K562 (cell line): ENCODE measurements around the gene UBXN10. TPM values are rescaled to one million over a fixed set of nuclear protein-coding genes. Genes with fewer than 3 reads are reported as not detected.

Experiments used
- ATAC-seq: fragments of 200-7000 bp; cut with Tn5 transposase; 3 replicates; pipeline ENCODE4 v1.9.1; 2020; ENCODE audit warnings: moderate library complexity
- BruUV-seq: library from RNA; stranded (reverse); fragments of 400-500 nt; replicated peaks from 2 replicates; lab custom pipeline; 2021; lab: Mats Ljungman, UMichigan
- CTCF ChIA-PET: fragments of 300-600 bp; formaldehyde crosslinking; extraction: SDS; loops from one replicate; lab custom pipeline; 2021; ENCODE audit warnings: low intra/inter-chr PET ratio; lab: Yijun Ruan, JAX
- POLR2A ChIA-PET: fragments of 300-600, 350-650 bp; sonication (Branson Sonifier 250); formaldehyde crosslinking; extraction: SDS; loops from one replicate; lab custom pipeline; 2021; ENCODE audit warnings: antibody characterized with exemption, inconsistent platforms; lab: Yijun Ruan, JAX
- DNase-seq, 4 experiments: peaks; one replicate each; pipeline versions ENCODE4 v3.0.0 to v3.0.0-alpha.2; 2011 to 2018; ENCODE audit warnings: low spot score in 3 of 4, mixed read lengths in 3 of 4; ENCODE audit errors: extremely low read depth in 1 of 4
- FAIRE-seq: peaks from 2 replicates; lab custom pipeline; 2011; peaks lifted over from hg19 to GRCh38; lab: Jason Lieb, UNC
- H2AFZ ChIP-seq: 2 replicates; pipeline ENCODE4 v1.6.0; 2011; ENCODE audit warnings: low read depth, low read length, control low read depth, inconsistent platforms
- H3K27ac ChIP-seq: fragments of 200-600 bp; 3 replicates; pipeline ENCODE4 v1.8.0; 2011; ENCODE audit warnings: low read depth, mild to moderate bottlenecking, control low read depth, inconsistent platforms, low read length, moderate library complexity, mixed read lengths; ENCODE audit errors: extremely low read depth
- H3K27me3 ChIP-seq, 2 experiments: fragments of 300-600 bp in 1 of 2; 2 replicates in 1 of 2; 3 replicates in 1 of 2; pipeline versions ENCODE4 v1.6.0 to v1.8.0; 2011; ENCODE audit warnings: inconsistent platforms in 2 of 2, low read length in 2 of 2, mild to moderate bottlenecking in 1 of 2, mixed read lengths in 1 of 2, moderate library complexity in 1 of 2; ENCODE audit not compliant: control insufficient read depth in 2 of 2, insufficient read depth in 2 of 2
- H3K36me3 ChIP-seq: fragments of 300-600 bp; 3 replicates; pipeline ENCODE4 v1.8.0; 2011; ENCODE audit warnings: mild to moderate bottlenecking, low read length, inconsistent platforms; ENCODE audit not compliant: control insufficient read depth, insufficient read depth
- H3K4me1 ChIP-seq, 2 experiments: fragments of 200-600 bp in 1 of 2; replicated peaks in 1 of 2; 2 replicates in 1 of 2; 3 replicates in 1 of 2; pipeline versions ENCODE4 v1.5.1 to v1.8.0; 2011; ENCODE audit warnings: inconsistent platforms in 2 of 2, low read length in 2 of 2, mild to moderate bottlenecking in 1 of 2, mixed read lengths in 1 of 2, moderate library complexity in 1 of 2; ENCODE audit not compliant: control insufficient read depth in 2 of 2, insufficient read depth in 2 of 2
- H3K4me2 ChIP-seq: 2 replicates; pipeline ENCODE4 v1.6.1; 2011; ENCODE audit warnings: low read length, control low read depth, inconsistent platforms, mixed read lengths; ENCODE audit not compliant: insufficient read depth
- H3K4me3 ChIP-seq: fragments of 200-600 bp; sonication (generic), shearing (Covaris generic); 2 replicates; pipeline ENCODE4 v1.5.1; 2016; ENCODE audit warnings: control low read depth, inconsistent platforms
- H3K79me2 ChIP-seq: fragments of 200-600 bp; 3 replicates; pipeline ENCODE4 v1.8.0; 2011; ENCODE audit warnings: low read length, inconsistent platforms; ENCODE audit not compliant: control insufficient read depth, insufficient read depth
- H3K9ac ChIP-seq, 2 experiments: 2 replicates each; pipeline versions ENCODE4 v1.6.0 to v1.6.1; 2011; ENCODE audit warnings: low read depth in 2 of 2, low read length in 2 of 2, control low read depth in 1 of 2, inconsistent platforms in 1 of 2, mild to moderate bottlenecking in 1 of 2, mixed read lengths in 1 of 2; ENCODE audit not compliant: insufficient read depth in 1 of 2
- H3K9me1 ChIP-seq: one replicate; pipeline ENCODE4 v1.6.0; 2011; ENCODE audit warnings: inconsistent platforms, mild to moderate bottlenecking, low read length, moderate library complexity; ENCODE audit not compliant: control insufficient read depth, insufficient read depth
- H3K9me3 ChIP-seq: replicated peaks from 2 replicates; pipeline ENCODE4 v1.5.1; 2011; ENCODE audit warnings: low read depth, low read length, inconsistent platforms; ENCODE audit not compliant: control insufficient read depth, insufficient read depth
- H4K20me1 ChIP-seq: replicated peaks from 2 replicates; pipeline ENCODE4 v1.6.1; 2011; ENCODE audit warnings: low read length, inconsistent platforms, mixed read lengths; ENCODE audit not compliant: control insufficient read depth, insufficient read depth
- BMI1 ChIP-seq: fragments of 150-350 bp; IDR thresholded peaks from 2 replicates; pipeline ENCODE4 v1.6.1; 2014; ENCODE audit warnings: low read length
- CEBPB ChIP-seq: fragments of 450-650 bp; IDR thresholded peaks from 2 replicates; pipeline ENCODE4 v1.6.1; 2016; ENCODE audit warnings: missing genetic modification characterization, missing compliant biosample characterization
- IRF2 ChIP-seq: sonication (generic); formaldehyde crosslinking; IDR thresholded peaks from 2 replicates; pipeline ENCODE4 v1.8.1; 2022; ENCODE audit warnings: mild to moderate bottlenecking, missing genetic modification reagents
- ZNF316 ChIP-seq: fragments of 450-650 bp; IDR thresholded peaks from 2 replicates; pipeline ENCODE4 v1.6.1; 2016
- ZNF589 ChIP-seq: fragments of 200-800 bp; sonication (Bioruptor generic); IDR thresholded peaks from 2 replicates; pipeline ENCODE4 v1.6.1; 2016; ENCODE audit warnings: low read depth, missing genetic modification characterization, missing compliant biosample characterization
- WGBS: fragments of 100-300 bp; shearing (Covaris generic); methylation state at CpG from one replicate; pipeline ENCODE4 v1.1.6; 2016; ENCODE audit warnings: low coverage, mixed read lengths; ENCODE audit not compliant: insufficient coverage; ENCODE audit errors: missing lambda C conversion rate; 5-methylcytosine and 5-hydroxymethylcytosine counted together
- in situ Hi-C: fragments of 300-500 bp; cut with MboI; formaldehyde crosslinking; loops from 4 replicates; pipeline ENCODE4 v1.15.0; 2018; ENCODE audit warnings: inconsistent platforms, mixed read lengths
- intact Hi-C: fragments of 100-400 bp; cut with micrococcal nuclease; formaldehyde crosslinking; loops from 2 replicates; pipeline ENCODE4 v1.14.2; 2022
- polyA plus RNA-seq, 8 experiments: library from polyadenylated mRNA; depleted of rRNA in 4 of 8; stranded (reverse) in 5 of 8; unstranded in 3 of 8; fragments of >200 nt; fragmentation: Nextera tagmentation in 2 of 8; fragmentation: Illumina TruSeq in 1 of 8; extraction: Ambion mirVana in 2 of 8; extraction: Trizol in 1 of 8; gene quantifications; 2 replicates each; pipeline versions ENCODE4 v1.2.1 to v1.2.3, GENCODE V29; 2011 to 2014; ENCODE audit warnings: inconsistent platforms in 1 of 8, missing spikeins in 1 of 8
- total RNA-seq, 7 experiments: library from RNA; depleted of rRNA in 6 of 7; stranded (reverse); fragments of >200 nt in 6 of 7; fragmentation: Illumina TruSeq in 2 of 7; extraction: Trizol in 2 of 7; gene quantifications; 2 replicates each; pipeline versions ENCODE4 v1.2.1 to v1.2.3, GENCODE V29; 2011 to 2021; ENCODE audit warnings: low replicate concordance in 1 of 7
- TF ChIP-seq, protein P1 (sequence below): fragments of 250-450 bp; sonication (Bioruptor Pico); IDR thresholded peaks from 2 replicates; pipeline ENCODE4 v1.4.0; 2020; ENCODE audit warnings: mild to moderate bottlenecking
- TF ChIP-seq, protein P2 (sequence below): fragments of 450-650 bp; formaldehyde crosslinking; IDR thresholded peaks from 2 replicates; pipeline ENCODE4 v1.4.0; 2020; ENCODE audit warnings: mild to moderate bottlenecking, moderate library complexity
- TF ChIP-seq, protein P3 (sequence below): sonication (generic); formaldehyde crosslinking; IDR thresholded peaks from 2 replicates; pipeline ENCODE4 v1.8.0; 2022; ENCODE audit warnings: mild to moderate bottlenecking, low read depth, missing genetic modification reagents

UBXN10 gene
- total and polyA plus RNA-seq, 9 of the 15 experiments (the other 6 are each of a cell fraction or from before 2014, with no cell fraction given) = 10.7 to 17.7 (median 13.6) TPM

DNA sequence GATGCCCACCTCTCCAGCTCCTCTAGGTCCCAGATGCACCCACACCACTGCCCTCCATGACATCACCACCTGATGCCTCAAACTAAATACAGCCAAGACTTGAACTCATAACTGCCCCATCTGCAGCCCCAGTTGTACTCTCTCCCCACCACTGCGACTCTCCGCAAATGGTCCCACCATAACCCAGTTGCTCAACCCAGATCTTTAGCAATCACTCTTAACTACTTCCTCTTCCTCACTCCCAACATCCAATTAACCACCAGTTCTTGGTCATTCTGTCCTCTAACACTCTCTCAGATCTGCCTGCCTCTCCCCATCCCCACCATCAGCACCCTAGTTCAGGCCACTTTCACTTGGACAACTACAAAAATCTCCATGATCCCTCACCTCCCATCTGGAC is 37.2 kb downstream of the UBXN10 start:
- H3K9ac ChIP-seq = no peak overlapping the region
- DNase-seq (no peak), FAIRE-seq (no peak), ATAC-seq (no peak)
- in situ Hi-C loops = no loop called here
- no peaks in the 10 kb centered on the region for H4K20me1 ChIP-seq
- 20% methylated on average over 2 of the region's 2 CpGs for WGBS
- intact Hi-C loops = no loop called here
- H3K27me3 ChIP-seq = peaks cover 40 to 46% of the 10 kb centered on the region in 2 experiments
- no peak overlapping the region for H3K4me2 ChIP-seq
- H3K4me1 ChIP-seq = no peaks in the 10 kb centered on the region
- H3K79me2 ChIP-seq = no peaks in the 10 kb centered on the region
- no peak overlapping the region for H3K27ac ChIP-seq
- H2AFZ ChIP-seq = no peak overlapping the region
- H3K9me3 ChIP-seq = no peaks in the 10 kb centered on the region
- no TSS peak for BruUV-seq
- peak; percentile 49 for TF ChIP-seq CEBPB
- TF ChIP-seq, protein P1, sequence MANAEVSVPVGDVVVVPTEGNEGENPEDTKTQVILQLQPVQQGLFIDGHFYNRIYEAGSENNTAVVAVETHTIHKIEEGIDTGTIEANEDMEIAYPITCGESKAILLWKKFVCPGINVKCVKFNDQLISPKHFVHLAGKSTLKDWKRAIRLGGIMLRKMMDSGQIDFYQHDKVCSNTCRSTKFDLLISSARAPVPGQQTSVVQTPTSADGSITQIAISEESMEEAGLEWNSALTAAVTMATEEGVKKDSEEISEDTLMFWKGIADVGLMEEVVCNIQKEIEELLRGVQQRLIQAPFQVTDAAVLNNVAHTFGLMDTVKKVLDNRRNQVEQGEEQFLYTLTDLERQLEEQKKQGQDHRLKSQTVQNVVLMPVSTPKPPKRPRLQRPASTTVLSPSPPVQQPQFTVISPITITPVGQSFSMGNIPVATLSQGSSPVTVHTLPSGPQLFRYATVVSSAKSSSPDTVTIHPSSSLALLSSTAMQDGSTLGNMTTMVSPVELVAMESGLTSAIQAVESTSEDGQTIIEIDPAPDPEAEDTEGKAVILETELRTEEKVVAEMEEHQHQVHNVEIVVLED (CRISPR knock-in tag) = no peak
- no peaks in the 10 kb centered on the region for H3K36me3 ChIP-seq
- no peaks in the 10 kb centered on the region for H3K9me1 ChIP-seq
- H3K4me3 ChIP-seq = no peak overlapping the region
- ChIA-PET CTCF (no interaction called here), POLR2A (no interaction called here)

DNA sequence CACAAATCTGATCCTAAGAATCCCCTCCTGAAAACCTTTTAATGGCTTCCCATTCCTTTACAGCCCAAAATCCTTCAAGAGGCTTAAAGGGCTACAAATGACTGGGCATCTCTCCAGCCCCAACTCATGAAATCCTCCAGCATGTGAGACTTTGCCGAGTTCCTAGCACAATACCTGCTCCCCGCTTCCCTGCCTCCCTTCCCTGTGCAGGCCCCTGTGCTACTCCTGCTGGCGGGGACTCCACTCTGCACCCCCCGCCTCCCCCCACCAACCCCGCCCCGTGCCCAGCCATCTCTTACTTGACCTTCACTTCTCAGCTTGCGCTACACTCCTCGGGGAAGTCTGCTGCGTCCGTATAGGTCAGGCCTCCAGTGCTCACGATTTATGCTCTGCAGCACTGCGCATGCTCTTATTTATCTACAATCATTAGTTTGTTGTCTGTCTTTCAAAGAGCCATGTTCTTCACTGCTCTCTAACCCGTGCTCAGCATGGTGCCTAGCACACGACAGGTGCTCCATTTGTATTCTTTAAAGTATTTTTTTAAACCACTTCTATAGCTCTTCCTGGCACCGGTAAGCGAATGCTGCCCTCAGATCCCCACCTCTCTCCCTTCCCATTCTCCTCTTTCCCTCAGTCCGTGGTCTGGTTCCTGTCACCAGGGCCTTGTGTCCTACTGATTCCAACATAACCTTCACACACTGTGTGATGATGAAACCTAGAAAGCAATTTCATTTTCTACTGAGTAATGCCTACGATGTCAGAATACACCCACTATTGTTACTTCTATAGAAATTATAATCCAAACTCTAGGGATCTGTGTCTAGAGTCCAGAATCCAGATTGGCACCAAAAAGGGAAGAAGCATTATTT is 37.9 kb downstream of the UBXN10 start:
- H3K4me1 ChIP-seq = no peaks in the 10 kb centered on the region
- H3K4me3 ChIP-seq = no peak overlapping the region
- H3K9ac ChIP-seq = no peak overlapping the region
- in situ Hi-C loops (no loop called here), intact Hi-C loops (no loop called here)
- H4K20me1 ChIP-seq = no peaks in the 10 kb centered on the region
- no peaks in the 10 kb centered on the region for H3K9me1 ChIP-seq
- H3K36me3 ChIP-seq = no peaks in the 10 kb centered on the region
- H3K4me2 ChIP-seq = no peak overlapping the region
- no peak for DNase-seq
- ChIA-PET CTCF (no interaction called here), POLR2A (no interaction called here)
- BruUV-seq = no TSS peak
- no peaks in the 10 kb centered on the region for H3K79me2 ChIP-seq
- H2AFZ ChIP-seq = no peak overlapping the region
- H3K9me3 ChIP-seq = no peaks in the 10 kb centered on the region
- 2% methylated on average over 16 of the region's 18 CpGs for WGBS
- H3K27me3 ChIP-seq = peaks cover 46 to 49% of the 10 kb centered on the region in 2 experiments
- no peak for ATAC-seq
- no peak for FAIRE-seq
- no peak overlapping the region for H3K27ac ChIP-seq
- TF ChIP-seq, protein P2, sequence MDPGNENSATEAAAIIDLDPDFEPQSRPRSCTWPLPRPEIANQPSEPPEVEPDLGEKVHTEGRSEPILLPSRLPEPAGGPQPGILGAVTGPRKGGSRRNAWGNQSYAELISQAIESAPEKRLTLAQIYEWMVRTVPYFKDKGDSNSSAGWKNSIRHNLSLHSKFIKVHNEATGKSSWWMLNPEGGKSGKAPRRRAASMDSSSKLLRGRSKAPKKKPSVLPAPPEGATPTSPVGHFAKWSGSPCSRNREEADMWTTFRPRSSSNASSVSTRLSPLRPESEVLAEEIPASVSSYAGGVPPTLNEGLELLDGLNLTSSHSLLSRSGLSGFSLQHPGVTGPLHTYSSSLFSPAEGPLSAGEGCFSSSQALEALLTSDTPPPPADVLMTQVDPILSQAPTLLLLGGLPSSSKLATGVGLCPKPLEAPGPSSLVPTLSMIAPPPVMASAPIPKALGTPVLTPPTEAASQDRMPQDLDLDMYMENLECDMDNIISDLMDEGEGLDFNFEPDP (CRISPR knock-in tag) = no peak
- no peak for TF ChIP-seq ZNF316
- TF ChIP-seq, protein P3, sequence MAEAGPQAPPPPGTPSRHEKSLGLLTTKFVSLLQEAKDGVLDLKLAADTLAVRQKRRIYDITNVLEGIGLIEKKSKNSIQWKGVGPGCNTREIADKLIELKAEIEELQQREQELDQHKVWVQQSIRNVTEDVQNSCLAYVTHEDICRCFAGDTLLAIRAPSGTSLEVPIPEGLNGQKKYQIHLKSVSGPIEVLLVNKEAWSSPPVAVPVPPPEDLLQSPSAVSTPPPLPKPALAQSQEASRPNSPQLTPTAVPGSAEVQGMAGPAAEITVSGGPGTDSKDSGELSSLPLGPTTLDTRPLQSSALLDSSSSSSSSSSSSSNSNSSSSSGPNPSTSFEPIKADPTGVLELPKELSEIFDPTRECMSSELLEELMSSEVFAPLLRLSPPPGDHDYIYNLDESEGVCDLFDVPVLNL = no peak
- TF ChIP-seq IRF2 (CRISPR knock-in tag) = no peak
- no peak for TF ChIP-seq BMI1
- TF ChIP-seq ZNF589 = no peak
